Renal pelvis (tissue), 4 donors: ENCODE results near the gene CST5. TPM values are rescaled to one million over a fixed set of nuclear protein-coding genes. Genes with fewer than 3 reads are reported as not detected.
"Not testable (repeated sequence)": the region's sequence is repeated elsewhere in the genome, so short reads cannot be mapped to it uniquely, and the experiment has no call there.

Source experiments
- DNase-seq: peaks from one replicate; pipeline ENCODE4 v3.0.0-alpha.2; 2013
- polyA plus RNA-seq, 3 donors: library from polyadenylated mRNA; unstranded; fragments of 120-200 nt; gene quantifications; one replicate each; pipeline ENCODE4 v1.2.1, GENCODE V29; 2013; ENCODE audit not compliant: insufficient read length in 3 of 3

Gene CST5
- polyA plus RNA-seq, 3 donors, result 0.30 to 0.84 (median 0.30) TPM

DNA sequence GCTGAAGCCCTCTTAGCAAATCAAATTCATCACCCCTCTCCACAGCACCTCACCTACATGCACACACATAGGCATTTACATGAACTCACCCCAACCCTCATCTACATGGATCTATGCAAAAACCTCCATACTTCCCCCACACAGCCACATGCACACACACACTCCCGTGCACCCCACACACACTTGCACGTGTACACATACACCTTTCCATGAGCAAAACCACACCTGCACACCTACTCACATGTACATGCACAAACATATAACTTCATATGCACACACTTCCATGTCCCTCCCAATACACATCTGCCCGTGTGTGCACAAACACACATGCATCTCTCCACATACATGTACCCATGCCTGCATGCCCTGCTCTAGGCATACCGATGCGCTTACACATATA lies 23.3 kb downstream of the CST5 start:
- DNase-seq, result no peak

DNA sequence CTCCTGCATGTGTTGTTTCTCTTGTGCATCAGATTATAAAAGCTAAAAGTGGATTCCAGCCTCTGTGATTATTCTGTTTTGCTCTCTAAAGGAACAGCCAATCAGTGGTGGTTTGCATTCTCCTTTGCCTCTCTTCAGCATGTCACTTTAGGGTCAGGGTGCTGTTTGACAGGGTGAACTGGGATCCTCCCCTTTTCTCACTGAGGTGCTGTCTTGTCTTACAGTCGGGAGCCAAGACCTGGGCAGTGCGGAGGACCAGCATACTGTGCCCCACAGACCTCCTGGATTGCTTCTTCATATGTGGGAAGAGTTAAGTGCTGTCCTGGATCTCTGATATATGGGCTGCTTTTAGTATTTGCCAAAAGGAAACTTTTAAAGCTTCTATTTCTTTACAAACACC lies 37.9 kb downstream of the CST5 start:
- no peak for DNase-seq

DNA sequence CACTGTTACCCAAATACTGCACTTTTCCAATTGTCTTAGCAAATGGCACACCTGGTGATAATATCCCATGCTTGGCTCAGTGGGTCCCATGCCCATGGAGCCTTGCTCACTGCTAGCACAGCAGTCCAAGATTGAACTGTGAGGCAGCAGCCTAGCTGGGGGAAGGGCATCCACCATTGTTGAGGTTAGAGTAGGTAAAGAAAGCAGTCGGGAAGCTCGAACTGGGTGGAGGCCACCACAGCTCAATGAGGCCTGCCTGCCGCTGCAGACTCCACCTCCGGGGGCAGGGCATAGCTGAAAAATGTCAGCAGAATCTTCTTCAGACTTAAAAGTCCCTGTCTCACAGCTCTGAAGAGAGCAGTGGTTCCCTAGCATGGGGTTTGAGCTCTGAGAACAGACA lies 43.8 kb downstream of the CST5 start:
- DNase-seq, result no peak

DNA sequence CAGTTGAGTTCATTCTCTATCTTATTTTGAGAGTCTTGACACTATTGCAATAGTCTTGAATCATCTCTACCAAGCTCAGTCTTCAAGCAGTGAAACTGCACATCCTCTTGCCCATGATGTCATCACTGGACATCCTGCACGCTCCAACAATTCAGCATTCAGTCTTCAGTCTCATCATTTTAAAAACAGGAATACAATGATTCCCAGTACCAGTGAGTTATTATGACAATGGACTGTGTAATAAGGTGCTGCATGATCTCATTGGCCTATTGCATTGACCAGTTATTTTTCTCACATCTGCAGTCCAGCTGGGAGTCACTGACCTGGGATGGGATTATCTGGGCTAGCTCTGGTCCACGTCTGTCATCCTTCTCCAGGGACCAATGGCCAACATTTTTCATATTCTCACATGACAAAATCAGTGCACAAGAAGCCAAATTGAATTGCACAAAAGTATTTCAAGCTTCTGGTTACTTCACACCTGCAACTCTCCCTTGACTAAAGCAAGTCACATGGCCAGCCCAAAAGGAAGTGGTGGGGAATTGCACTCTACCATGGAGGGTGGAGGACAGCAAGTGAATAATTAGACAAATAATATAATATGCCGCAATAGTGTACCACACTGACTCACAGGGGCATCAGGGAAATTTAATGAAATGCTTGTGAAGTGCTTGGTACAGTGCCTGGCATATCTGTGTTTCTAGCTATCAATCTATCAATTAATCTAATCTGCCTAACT lies 46.6 kb downstream of the CST5 start:
- no peak for DNase-seq

DNA sequence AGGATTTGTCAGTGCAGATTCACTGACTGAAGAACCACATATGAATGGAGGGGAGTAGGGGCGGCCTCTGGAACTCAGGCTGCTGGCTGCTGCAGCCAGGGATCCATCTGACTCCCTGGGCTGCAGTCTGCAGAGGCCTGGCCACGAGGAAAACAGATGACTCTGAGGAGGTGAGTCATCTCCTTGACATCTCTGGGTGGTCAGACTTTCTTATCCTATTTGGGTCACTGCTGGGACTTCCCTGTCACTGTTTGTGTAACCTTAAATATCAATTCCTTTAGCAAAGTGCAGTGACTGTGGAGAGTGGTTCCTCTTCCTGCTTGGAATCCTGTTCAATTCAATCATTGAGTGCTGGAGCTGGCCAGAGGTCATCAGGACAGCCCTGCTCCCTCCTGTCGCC lies 47.6 kb downstream of the CST5 start:
- DNase-seq, result not testable (repeated sequence)

DNA sequence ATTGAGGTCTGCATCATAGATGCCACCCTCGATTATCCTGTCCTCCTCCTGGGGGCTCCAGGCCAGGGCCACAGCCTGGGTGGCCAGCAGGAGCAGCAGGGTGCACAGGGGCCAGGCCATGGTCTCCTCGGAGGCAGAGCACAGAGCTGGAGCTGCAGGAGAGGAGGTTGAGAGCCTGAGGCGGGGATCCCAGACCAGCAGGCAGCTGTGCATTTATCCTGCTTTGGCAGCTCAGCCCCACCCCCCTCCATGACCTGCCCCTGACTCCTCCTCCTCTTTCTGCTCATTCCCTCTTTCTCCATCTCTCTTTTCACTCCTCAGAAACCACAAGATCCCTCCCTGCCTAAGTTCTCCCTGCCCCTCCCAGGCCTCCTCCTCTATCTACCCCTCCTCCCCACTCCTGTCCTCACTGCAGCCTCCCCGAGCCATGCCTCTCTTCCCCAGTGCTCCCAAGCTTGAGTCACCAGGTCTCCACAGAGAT lies 53.0 kb downstream of the CST5 start, which contains the start of gene CST2:
TSS of gene CST2 (minus strand) at position 189 of the 481 bp plus-strand sequence. CDS start at position 120, 69 bp downstream.
- DNase-seq, result no peak

Other genes starting within 250 kb of the CST5 start
- 100 to 1,000 TPM; 149 to 208 (median 172) TPM for gene CST3, start 241.8 kb downstream of the CST5 start, polyA plus RNA-seq
- gene CST4, start 190.7 kb downstream of the CST5 start, polyA plus RNA-seq, result not detected
- under 1 TPM in 1 of 3 donors, not detected in 2; 0.11 TPM for gene CST1, start 128.8 kb downstream of the CST5 start, polyA plus RNA-seq
- not detected for gene CST2, start 53.0 kb downstream of the CST5 start, polyA plus RNA-seq
- under 1 TPM in 1 of 3 donors, not detected in 2; 0.13 TPM for gene GGTLC1, start 109.0 kb upstream of the CST5 start, polyA plus RNA-seq